ENCODE measurements around the gene SPTBN5. TPM values are rescaled to one million over a fixed set of nuclear protein-coding genes. Genes with fewer than 3 reads are reported as not detected.

SPTBN5 gene
- total RNA-seq, 2 donors from 2014 or later: 0.63 to 1.3 TPM

DNA sequence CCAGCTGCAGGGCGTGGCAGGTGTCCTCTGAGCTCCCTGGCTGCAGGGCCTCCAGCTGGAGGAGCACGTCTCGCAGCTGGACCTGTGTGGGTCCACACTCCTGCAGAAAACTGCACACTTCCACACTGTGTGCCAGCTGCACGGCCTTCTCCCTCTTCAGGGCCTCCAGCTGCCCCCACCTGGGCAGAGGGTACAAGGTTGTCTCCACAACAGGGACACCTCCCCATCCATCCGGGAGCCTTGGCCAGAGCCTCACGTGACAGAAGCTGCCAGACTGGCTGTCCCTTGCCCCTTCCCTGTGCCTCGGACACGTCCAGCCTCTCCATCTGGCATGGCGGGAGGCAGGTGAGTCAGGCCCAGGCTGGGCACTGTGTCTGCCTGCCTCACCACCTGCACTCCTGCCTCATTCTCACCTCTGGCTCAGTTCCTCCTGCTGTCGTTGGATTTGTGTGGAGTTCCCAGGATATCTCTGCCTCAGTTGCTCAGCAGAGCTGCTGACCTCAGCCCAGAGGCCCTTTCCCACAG is 14.5 kb downstream of the SPTBN5 start:
- no peak for DNase-seq (ENCODE audit: low spot score)
- H3K4me3 ChIP-seq: no peak overlapping the region
- H3K27me3 ChIP-seq: no peaks in the 10 kb centered on the region
- no peak overlapping the region for H3K27ac ChIP-seq
- H3K9me3 ChIP-seq: no peaks in the 10 kb centered on the region
- TF ChIP-seq, protein P1, sequence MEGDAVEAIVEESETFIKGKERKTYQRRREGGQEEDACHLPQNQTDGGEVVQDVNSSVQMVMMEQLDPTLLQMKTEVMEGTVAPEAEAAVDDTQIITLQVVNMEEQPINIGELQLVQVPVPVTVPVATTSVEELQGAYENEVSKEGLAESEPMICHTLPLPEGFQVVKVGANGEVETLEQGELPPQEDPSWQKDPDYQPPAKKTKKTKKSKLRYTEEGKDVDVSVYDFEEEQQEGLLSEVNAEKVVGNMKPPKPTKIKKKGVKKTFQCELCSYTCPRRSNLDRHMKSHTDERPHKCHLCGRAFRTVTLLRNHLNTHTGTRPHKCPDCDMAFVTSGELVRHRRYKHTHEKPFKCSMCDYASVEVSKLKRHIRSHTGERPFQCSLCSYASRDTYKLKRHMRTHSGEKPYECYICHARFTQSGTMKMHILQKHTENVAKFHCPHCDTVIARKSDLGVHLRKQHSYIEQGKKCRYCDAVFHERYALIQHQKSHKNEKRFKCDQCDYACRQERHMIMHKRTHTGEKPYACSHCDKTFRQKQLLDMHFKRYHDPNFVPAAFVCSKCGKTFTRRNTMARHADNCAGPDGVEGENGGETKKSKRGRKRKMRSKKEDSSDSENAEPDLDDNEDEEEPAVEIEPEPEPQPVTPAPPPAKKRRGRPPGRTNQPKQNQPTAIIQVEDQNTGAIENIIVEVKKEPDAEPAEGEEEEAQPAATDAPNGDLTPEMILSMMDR (IDR thresholded peaks at IDR 0.05): no peak
- no peaks in the 10 kb centered on the region for H3K36me3 ChIP-seq
- peaks cover 0 to 25% of the 10 kb centered on the region in 2 donors for H3K4me1 ChIP-seq

DNA sequence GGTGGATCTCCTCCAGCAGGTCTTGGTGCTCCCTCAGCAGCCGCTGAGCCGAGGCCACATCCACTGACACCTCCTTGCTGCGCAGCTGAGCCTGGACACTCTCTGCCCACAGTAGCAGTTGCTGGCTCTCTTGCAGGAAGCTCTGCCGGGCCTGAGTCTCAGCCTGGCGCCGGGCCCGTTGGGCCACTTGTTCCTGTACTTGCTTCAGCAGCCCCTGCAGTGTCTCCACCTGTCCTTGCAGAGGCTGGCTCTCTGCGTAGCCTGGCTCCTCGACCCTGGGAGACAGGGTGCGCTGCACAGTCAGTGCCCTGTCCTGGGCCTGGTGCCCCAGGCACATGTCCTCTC is 15.5 kb downstream of the SPTBN5 start:
- peaks cover 0 to 25% of the 10 kb centered on the region in 2 donors for H3K4me1 ChIP-seq
- no peaks in the 10 kb centered on the region for H3K27me3 ChIP-seq
- H3K27ac ChIP-seq: no peak overlapping the region
- TF ChIP-seq, protein P1 (IDR thresholded peaks at IDR 0.05): no peak
- no peak overlapping the region for H3K4me3 ChIP-seq
- no peaks in the 10 kb centered on the region for H3K9me3 ChIP-seq
- no peaks in the 10 kb centered on the region for H3K36me3 ChIP-seq
- no peak for DNase-seq (ENCODE audit: low spot score)

DNA sequence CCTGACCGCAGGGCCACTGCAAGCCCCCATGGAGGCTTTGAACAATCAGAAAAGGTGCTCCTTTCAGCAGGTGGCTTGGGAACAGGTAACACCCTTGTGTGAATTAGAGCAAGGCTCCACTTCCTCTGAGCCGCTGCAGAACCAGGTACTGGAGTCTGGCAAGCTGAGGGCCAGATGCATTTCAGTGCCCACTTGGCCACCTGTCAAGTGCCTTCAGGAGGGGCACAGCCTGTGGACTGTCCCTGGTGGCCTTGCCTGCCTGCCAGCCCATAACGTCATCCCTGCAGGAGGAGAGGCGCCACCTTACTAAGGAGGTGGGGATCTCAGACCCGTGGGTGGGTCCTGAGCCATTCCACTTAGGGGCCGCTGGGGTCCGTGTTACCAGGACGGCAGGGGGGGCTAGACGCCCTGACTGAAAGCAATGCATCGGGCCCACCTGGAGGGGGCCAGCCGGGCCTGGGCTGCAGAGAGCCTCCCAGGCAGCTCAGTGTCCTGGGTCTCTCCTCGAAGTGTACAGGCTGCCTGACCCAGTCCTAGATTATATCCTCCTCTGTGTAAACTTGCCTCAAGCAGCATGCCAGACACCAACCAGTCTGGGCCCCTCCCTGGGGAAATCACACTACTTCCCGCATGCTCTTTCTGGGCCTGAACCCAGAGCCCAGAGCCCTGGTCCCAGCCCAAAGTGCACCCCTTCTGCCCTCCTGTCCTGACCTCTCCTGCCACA is 16.1 kb downstream of the SPTBN5 start:
- Histone ChIP-seq H3K9me3 (no peaks in the 10 kb centered on the region), H3K4me3 (no peak overlapping the region), H3K27me3 (no peaks in the 10 kb centered on the region), H3K4me1 (peaks cover 0 to 21% of the 10 kb centered on the region in 2 donors), H3K36me3 (no peaks in the 10 kb centered on the region), H3K27ac (no peak overlapping the region)
- TF ChIP-seq, protein P1 (IDR thresholded peaks at IDR 0.05): no peak
- DNase-seq (ENCODE audit: low spot score): no peak

DNA sequence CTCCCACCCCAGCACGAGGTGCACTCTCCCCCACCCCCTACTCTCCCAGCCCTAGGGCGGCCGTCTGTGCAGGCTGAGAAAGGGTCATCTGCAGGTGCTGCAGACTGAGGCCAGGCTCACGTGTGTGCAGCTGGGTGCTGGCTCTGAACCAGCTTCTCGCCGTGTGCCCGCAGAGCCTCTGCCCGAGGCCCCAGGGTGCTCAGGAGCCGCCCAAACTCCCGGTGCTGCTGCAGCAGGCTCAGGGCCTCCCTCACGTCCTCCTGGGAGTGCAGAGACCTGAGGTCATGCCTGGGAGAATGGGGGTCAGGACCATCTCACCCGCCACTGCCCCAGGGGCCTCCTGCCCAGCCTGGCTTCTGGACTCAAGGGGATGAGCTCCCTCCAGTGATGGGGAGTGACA is 17.2 kb downstream of the SPTBN5 start:
- Histone ChIP-seq H3K4me3 (no peak overlapping the region), H3K27ac (no peak overlapping the region), H3K27me3 (no peaks in the 10 kb centered on the region), H3K36me3 (no peaks in the 10 kb centered on the region), H3K4me1 (peaks cover 0 to 10% of the 10 kb centered on the region in 2 donors), H3K9me3 (no peaks in the 10 kb centered on the region)
- no peak for DNase-seq (ENCODE audit: low spot score)
- TF ChIP-seq, protein P1 (IDR thresholded peaks at IDR 0.05): no peak

DNA sequence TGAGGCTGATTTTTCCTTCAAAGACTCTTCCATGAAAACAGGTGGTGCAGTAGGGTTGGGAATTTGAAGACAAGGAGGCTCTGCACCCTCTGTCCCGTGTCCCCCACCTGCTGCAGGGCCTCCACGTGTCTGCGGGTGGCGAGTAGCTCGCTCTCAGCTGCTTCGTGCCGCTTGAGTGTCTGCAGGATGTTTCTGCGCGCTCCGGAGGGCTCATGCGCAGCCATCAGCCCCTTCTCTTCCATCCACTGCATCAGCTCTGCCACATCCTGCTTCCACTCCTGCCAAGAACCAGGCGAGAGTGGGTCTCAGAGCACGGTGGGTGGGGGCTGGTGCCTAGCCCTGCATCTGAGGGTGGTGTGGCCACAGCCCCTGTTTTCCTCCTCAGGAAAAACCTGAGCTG is 17.8 kb downstream of the SPTBN5 start:
- no peak overlapping the region for H3K27ac ChIP-seq
- no peaks in the 10 kb centered on the region for H3K9me3 ChIP-seq
- H3K4me1 ChIP-seq: peaks cover 0 to 7% of the 10 kb centered on the region in 2 donors
- no peak for DNase-seq (ENCODE audit: low spot score)
- H3K27me3 ChIP-seq: no peaks in the 10 kb centered on the region
- no peaks in the 10 kb centered on the region for H3K36me3 ChIP-seq
- no peak overlapping the region for H3K4me3 ChIP-seq
- TF ChIP-seq, protein P1 (IDR thresholded peaks at IDR 0.05): no peak

DNA sequence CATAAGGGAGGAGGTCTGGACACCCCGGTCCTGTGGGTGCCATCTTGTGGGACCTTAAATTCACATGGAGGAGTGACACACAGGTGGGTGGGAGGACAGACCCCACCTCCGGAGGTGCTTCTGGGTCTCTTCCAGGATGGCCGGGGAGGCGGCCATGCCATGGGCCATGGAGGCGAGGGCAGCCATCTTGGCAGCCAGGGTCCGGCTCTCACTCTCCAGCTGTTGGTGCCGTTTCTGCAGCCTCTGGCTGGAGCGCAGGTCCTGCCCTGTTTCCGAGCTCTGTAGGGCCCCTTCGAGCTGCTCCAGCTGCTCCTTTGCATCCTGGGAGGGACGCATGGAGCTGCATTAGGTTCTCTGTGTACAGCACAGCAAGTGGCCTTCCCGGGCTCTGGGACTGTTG is 19.1 kb downstream of the SPTBN5 start:
- Histone ChIP-seq H3K27me3 (no peaks in the 10 kb centered on the region), H3K9me3 (no peaks in the 10 kb centered on the region), H3K4me3 (no peak overlapping the region), H3K36me3 (no peaks in the 10 kb centered on the region), H3K27ac (no peak overlapping the region), H3K4me1 (peaks cover 0 to 7% of the 10 kb centered on the region in 2 donors)
- DNase-seq (ENCODE audit: low spot score): no peak
- TF ChIP-seq, protein P1 (IDR thresholded peaks at IDR 0.05): no peak
